HG02981 (cell line): Measurements from ENCODE around the gene ID1.
"Not testable (repeated sequence)": the region's sequence is repeated elsewhere in the genome, so short reads cannot be mapped to it uniquely, and the experiment has no call there.

Experiments
- ATAC-seq: cut with Tn5 transposase; IDR thresholded peaks from one replicate; pipeline ENCODE4 v1.9.1; 2021; ENCODE audit warnings: mild to moderate bottlenecking, moderate library complexity; ENCODE audit not compliant: unreplicated experiment

The ID1 gene

DNA sequence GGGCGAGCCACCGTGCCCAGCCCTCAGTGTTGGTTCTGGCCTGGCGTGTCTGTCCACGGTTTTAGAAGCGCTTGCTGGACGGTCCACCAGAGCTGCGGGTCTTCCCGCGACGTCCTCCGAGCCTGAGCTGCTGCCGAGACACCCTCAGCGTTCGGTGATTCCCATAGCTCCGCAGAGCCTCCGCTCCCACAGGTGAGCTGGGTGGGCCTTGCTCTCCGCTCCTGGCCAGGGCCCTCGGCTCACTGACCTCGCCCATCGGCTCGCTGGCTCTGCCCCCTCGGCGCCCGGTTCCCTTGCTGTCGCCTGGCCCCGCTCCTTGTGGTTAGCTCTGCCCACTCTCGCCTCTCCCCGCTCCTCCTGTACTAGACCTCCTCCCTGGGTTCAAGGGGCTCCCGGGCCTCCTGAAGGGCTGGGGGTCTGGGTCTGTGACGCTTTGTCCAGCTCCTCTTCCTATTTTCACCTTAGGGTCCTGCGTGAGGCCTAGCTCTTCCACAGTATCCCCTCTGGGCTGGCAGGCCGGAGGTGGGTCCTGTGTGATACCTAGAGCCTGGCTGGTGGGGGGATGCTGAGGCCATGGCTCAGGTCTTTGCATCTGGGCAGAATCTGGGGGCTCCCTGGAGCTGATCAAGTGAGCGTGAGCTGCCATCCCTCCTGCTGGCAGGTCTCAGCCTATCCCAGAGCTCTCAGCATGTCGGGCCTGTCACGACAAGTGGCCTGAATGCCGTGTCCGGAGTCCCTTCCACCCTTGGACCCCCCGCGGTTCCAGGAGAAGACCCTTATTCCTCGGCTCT, 27.7 kb downstream of the ID1 start:
- no peak for ATAC-seq

DNA sequence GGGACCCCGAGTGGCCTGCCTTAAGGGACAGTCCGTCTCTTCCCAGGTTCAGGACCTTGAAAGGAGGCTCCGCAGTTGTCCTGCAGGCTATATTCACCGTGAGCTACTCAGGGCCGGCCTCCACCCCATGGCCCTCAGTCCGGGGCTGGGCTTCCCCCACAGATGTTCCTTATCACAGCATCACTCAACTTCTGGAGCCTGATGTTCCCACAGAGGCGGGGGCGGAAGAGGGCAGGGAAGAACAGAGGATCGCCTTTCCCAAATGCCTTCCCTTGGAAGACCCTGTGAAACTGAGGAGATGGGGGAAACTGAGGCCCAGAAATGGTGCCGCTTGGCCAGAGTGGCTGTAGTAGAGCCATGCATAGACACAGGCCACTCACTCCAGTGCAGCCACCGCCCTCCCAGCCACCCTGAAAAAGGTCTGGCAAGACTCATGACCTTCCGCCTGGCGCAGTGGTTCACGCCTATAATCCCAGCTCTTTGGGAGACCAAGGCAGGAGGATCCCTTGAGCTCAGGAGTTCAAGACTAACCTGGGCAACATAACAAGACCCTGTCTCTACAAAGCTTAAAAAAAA, 28.3 kb downstream of the ID1 start:
- no peak for ATAC-seq

DNA sequence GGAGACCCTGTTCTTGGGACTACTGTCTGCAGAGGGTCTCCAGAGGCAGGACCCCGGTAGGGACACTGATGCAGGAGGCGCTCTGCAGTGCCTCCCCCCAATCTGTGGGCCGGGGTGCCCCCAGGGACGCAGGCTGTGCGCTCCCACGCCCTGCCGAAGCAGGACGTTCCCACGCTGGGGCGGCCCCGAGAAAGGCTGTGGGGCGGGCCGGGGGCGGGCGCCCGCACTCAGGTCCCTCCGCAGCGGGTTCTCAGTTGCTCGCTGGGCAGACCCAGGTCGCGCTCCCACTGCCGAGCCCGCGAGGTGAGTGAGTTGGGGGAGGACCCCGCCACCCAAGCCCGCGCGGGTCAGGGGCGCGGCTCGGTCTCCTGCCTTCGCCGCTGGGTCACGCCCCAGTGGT, 32.6 kb downstream of the ID1 start, which contains the start of gene COX4I2:
Gene COX4I2, plus strand, starts transcription at position 253 of the 400 bp plus-strand sequence. CDS start 1,106 bp downstream, outside the sequence.
- no peak for ATAC-seq

DNA sequence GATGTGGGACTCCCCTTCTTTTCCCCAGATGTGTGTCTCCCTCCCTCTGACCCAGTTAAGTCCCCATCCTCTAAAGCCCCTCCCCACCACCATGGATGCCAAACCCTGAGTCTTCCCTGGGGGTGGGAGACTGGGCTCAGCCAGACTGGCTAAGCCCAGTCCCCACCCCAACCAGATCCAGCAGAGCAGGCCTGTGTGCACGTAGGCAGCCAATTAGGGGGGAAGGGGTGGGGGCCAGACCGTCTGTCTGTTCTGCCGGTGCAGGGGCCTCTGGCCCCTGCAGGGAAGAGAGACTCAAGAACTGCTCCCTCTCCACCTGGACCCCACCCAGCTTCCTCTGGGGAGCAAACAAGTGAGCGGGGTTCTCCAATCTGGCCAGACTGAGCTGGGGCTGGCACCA, 33.2 kb downstream of the ID1 start:
- no peak for ATAC-seq

DNA sequence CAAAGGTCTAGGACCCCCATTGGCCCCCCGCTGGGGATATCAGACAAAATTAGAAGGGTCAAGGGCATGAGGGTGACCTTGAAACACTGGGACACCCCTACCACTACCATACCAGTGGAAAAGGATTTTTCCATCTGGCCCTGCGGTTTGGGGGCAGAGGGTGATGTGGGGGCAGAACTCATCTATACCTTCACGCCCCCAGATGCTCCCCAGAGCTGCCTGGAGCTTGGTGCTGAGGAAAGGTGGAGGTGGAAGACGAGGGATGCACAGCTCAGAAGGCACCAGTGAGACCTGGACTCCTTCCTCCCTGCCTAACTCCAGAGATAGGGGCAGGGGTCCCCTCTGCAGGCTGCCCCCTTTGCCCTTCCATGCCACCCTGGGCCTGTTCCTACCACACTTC, 33.7 kb downstream of the ID1 start:
- no peak for ATAC-seq

DNA sequence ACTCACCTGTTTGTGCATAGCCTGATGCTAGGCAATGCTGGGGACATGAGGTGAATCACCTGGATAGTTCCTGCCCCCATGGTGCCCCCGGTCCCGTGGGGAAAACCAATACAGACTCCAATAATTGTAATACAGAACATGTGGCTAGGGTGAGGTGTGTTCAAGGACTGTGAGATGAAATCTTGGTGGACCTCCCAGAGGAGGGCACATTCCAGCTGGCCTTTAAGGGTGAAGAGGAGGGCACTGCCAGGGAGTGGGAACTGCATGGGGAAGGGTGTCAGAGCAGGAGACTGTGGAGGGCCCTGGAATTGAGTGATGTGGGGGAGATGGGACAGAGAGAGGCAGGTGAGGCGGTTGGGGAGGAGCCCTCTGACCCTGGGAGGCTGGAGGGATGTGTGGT, 35.2 kb downstream of the ID1 start:
- ATAC-seq: no peak

DNA sequence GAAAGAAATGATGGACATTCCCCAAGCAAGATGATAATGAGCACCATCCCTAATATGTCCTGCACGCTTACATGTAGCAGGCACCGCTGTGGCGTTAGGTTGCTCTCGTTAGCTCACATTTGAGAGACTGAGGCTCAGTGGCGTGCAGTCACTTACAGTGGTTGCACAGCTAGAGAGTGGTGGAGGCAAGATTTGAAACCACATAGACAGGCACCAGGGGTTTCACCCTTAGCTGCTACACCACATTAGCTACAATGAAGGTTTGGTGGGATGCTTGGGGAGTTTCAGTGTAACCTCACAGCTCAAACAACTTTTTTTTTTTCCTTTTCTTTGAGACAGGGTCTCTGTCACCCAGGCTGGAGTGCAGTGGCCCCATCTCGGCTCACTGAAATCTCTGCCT, 36.3 kb downstream of the ID1 start:
- no peak for ATAC-seq

DNA sequence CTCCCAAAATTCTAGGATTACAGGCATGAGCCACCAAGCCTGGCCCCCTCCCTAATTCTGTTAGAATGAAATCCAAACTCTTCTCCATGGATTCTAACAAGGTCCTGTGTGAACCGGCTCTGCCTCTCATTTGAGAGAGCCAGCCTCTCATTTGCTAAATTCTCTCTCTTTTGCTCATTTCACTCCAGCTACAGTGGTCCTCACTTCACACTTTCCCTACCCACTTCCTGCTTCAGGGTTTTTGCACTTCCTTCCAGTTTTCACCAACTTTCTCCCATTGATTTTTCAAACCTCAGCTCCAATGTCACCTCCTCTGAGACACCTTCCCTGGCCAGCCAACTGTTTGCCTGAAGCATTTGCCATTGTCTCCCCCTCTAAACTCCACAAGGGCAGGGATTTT, 37.7 kb downstream of the ID1 start:
- no peak for ATAC-seq

DNA sequence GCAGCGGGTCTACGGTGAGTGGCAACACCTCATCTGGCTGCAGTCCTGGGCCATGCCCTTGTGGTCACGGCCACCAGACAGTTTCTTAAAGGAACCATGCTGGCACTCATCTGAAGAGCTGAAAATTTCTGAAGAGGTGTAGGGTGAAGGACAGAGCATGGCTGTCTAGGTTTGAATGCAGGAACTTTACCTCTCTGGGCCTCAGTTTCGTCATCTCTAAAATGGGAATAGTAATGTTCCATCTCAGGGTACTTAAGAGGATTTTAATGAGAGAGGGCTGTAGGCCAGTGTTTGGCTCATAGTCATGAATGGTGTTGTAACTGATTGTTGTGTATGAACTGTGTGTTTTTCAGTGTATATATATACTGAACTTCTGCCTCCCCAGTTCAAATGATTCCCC, 38.4 kb downstream of the ID1 start:
- no peak for ATAC-seq

DNA sequence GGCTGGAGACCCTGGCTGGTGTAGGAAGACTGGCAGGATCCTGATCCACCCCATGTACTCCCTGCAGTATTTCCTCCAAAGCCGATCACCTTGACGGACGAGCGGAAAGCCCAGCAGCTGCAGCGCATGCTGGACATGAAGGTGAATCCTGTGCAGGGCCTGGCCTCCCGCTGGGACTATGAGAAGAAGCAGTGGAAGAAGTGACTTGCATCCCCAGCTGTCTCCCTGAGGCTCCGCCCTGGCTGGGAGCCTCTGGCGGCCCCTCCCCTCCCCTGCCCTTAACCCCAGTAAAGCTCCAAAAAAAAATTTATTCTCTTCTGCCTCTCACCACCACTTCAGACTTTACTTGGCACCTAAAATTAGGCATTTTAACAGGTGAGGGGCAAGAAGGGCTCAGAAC, 39.6 kb downstream of the ID1 start:
- ATAC-seq: no peak

DNA sequence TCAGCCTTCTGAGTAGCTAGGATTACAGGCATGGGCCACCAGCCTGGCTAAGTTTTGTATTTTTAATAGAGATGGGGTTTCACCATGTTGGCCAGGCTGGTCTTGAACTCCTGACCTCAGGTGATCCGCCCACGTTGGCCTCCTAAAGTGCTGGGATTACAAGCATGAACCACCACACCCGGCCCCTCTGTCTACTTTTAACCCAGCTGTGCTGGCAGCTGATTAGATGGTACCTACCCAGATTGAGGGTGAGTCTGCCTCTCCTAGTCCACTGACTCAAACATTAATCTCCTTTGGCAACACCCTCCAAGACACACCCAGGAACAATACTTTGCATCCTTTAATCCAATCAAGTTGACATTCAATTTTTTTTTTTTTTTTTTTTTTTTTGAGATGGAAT, 43.0 kb downstream of the ID1 start:
- not testable (repeated sequence) for ATAC-seq

DNA sequence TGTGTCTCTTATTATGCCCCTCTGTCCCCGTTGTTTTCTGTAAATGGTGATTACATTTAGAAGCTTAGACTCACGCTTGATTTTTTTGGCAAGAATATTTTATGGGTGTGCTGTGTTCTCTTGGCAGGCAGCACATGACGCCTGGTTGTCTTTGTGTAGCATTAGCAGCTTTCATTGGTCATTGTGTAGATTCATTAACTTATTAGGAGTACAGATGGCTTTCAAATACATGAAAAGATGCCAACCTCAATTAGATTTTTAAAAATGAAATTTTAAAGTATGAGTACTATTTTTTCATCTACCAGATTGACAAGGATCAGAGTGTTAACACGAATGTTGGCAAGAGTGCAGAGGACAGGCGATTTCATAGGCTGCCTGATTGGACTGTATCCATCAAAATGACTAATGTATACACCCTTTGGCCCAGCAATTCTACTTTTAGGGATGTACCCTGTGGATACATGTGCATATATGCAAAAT, 47.9 kb downstream of the ID1 start:
- ATAC-seq: no peak

DNA sequence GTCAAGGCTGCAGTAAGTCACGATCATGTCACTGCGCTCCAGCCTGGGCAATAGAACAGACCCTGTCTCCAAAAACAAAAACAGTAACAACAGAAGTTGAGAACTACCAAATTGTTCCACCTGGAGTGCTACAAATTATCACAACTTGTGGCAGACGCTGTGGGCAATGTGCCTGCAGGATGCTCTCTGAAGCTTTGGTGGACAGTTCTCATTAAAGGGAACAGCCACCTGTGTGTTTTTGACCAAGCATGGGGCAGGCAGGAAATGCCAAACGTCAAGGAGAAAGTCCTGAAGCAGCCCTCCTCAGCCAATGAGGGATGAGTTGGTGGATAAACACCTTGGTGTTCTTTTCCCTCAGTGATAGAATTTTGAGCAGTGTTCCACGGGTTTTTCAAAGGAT, 48.5 kb downstream of the ID1 start:
- ATAC-seq: no peak

DNA sequence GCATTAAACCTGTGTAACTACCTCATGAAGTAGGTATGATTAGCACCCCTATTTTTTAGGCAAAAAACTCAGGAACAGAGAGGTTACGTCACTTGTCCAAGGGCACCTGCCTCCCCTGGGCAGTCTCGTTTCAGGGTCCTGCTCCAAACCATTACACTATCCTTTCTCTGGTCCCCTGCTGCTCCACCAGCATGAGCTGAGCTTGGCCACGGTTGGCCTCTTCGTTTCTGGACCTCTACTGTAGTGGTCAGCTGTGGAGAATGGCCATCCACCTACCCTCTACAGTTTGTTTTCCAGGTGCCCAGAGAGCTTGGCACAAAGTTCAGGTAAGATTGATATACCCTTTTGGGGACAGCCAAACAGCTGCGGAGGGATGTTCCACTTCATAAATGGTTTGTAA, 49.4 kb downstream of the ID1 start:
- no peak for ATAC-seq
